ENCODE data around the gene UBFD1.
"Not testable (repeated sequence)": the region's sequence is repeated elsewhere in the genome, so short reads cannot be mapped to it uniquely, and the experiment has no call there.

The UBFD1 gene

DNA sequence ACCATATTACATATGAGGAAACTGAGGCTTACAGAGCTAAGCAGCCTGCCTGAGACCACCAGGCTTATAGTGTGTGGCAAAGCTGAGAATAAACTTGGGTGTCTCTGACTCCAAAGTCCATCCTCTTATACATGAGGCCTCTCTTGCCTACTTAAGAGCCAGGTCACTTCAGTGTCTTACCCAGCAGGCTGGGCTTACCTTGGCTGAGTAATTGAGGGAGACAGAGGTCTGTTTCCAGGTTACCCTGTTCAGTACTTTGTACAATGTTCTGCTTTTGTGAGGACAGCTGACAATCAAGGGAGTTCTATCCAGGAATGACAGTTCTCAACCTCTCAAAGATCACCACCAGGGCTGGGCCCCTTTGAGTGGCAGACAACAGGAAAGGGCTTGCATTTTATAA is 24.2 kb downstream of the UBFD1 start:
- peaks cover 56% of the 10 kb centered on the region for H3K36me3 ChIP-seq (ENCODE audit: insufficient read depth, low read length)
- no peaks in the 10 kb centered on the region for H3K27me3 ChIP-seq (ENCODE audit: insufficient read depth, low read length)
- H3K4me2 ChIP-seq (ENCODE audit: low read length), result no peak overlapping the region
- H4K20me1 ChIP-seq (ENCODE audit: insufficient read depth, low read length), result no peaks in the 10 kb centered on the region
- no peak overlapping the region for H3K27ac ChIP-seq (ENCODE audit: low read depth, low read length, poor library complexity, severe bottlenecking)
- no peak overlapping the region for H3K4me3 ChIP-seq (ENCODE audit: low read depth, low read length, poor library complexity, severe bottlenecking)
- no peak overlapping the region for H2AFZ ChIP-seq (ENCODE audit: low read length)
- H3K9me3 ChIP-seq (ENCODE audit: low read length), result no peaks in the 10 kb centered on the region
- H3K9me2 ChIP-seq (ENCODE audit: low read depth, low read length), result no peaks in the 10 kb centered on the region
- TF ChIP-seq EZH2 (IDR thresholded peaks at IDR 0.05; ENCODE audit: borderline replicate concordance, low read length), result no peak
- TF ChIP-seq, protein P1, sequence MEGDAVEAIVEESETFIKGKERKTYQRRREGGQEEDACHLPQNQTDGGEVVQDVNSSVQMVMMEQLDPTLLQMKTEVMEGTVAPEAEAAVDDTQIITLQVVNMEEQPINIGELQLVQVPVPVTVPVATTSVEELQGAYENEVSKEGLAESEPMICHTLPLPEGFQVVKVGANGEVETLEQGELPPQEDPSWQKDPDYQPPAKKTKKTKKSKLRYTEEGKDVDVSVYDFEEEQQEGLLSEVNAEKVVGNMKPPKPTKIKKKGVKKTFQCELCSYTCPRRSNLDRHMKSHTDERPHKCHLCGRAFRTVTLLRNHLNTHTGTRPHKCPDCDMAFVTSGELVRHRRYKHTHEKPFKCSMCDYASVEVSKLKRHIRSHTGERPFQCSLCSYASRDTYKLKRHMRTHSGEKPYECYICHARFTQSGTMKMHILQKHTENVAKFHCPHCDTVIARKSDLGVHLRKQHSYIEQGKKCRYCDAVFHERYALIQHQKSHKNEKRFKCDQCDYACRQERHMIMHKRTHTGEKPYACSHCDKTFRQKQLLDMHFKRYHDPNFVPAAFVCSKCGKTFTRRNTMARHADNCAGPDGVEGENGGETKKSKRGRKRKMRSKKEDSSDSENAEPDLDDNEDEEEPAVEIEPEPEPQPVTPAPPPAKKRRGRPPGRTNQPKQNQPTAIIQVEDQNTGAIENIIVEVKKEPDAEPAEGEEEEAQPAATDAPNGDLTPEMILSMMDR (IDR thresholded peaks at IDR 0.05; ENCODE audit: low read length), result no peak
- no peak overlapping the region for H3K9ac ChIP-seq (ENCODE audit: low read length)
- no peaks in the 10 kb centered on the region for H3K4me1 ChIP-seq (ENCODE audit: insufficient read depth, low read length, severe bottlenecking)
- no peaks in the 10 kb centered on the region for H3F3A ChIP-seq (ENCODE audit: insufficient read depth, low read length)
- H3K79me2 ChIP-seq (ENCODE audit: insufficient read depth, low read length), result no peaks in the 10 kb centered on the region

DNA sequence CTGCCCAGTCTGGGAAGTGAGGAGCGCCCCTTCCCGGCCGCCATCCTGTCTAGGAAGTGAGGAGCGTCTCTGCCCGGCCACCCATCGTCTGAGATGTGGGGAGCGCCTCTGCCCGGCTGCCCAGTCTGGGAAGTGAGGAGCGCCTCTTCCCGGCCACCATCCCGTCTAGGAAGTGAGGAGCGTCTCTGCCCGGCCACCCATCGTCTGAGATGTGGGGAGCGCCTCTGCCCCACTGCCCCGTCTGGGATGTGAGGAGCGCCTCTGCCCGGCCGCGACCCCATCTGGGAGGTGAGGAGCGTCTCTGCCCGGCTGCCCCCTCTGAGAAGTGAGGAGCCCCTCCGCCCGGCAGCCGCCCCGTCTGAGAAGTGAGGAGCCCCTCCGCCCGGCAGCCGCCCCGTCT is 25.7 kb downstream of the UBFD1 start:
- H3K4me3 ChIP-seq (ENCODE audit: low read depth, low read length, poor library complexity, severe bottlenecking); H3K9me3 ChIP-seq (ENCODE audit: low read length); H3K27me3 ChIP-seq (ENCODE audit: insufficient read depth, low read length); H3K4me1 ChIP-seq (ENCODE audit: insufficient read depth, low read length, severe bottlenecking); H3K9ac ChIP-seq (ENCODE audit: low read length); H2AFZ ChIP-seq (ENCODE audit: low read length); H3K79me2 ChIP-seq (ENCODE audit: insufficient read depth, low read length); H3K27ac ChIP-seq (ENCODE audit: low read depth, low read length, poor library complexity, severe bottlenecking); H3K4me2 ChIP-seq (ENCODE audit: low read length); H3F3A ChIP-seq (ENCODE audit: insufficient read depth, low read length); H3K9me2 ChIP-seq (ENCODE audit: low read depth, low read length); H4K20me1 ChIP-seq (ENCODE audit: insufficient read depth, low read length): not testable (repeated sequence)
- H3K36me3 ChIP-seq (ENCODE audit: insufficient read depth, low read length), result peaks cover 71% of the 10 kb centered on the region

DNA sequence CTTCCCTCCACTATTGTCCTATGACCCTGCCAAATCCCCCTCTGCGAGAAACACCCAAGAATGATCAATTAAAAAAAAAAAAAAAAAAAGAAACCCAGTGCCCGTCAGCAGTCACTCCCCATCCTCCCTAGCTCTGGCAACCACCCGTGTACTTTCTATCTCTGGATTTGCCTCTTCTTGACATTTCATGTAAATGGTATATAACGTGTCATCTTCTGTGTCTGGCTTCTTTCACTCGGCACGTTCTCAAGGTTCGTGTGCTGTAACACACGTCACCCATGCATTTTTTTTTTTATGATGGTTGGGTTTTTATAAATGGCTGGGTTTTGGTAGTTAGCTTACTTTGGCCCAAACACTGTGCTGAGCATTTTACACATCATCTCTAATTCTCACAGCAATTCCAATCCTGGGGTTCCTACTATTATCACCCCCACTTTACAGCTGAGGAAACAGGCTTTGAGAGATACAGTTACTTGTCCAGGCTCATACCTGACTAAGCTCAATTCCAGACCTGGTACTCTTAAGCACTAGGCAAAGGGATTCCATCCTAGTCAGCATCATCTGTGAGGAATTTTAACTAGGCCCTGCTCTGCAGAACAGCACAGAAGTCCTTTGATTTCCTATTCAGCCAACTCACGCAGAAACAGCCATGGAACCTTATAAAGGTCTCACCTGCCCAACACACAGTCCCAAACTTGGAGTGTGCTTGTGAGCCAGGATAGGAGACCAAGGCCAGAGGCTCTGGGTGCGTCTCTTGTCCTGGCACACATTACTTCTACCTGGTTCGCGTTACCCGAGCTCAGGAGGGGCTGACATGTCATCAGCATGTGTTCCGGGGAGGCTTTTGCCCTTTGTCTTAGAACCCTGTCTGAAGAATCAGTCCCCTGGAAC is 26.9 kb downstream of the UBFD1 start:
- TF ChIP-seq, protein P1 (IDR thresholded peaks at IDR 0.05; ENCODE audit: low read length), result no peak
- TF ChIP-seq EZH2 (IDR thresholded peaks at IDR 0.05; ENCODE audit: borderline replicate concordance, low read length), result no peak
- H4K20me1 ChIP-seq (ENCODE audit: insufficient read depth, low read length), result no peaks in the 10 kb centered on the region

DNA sequence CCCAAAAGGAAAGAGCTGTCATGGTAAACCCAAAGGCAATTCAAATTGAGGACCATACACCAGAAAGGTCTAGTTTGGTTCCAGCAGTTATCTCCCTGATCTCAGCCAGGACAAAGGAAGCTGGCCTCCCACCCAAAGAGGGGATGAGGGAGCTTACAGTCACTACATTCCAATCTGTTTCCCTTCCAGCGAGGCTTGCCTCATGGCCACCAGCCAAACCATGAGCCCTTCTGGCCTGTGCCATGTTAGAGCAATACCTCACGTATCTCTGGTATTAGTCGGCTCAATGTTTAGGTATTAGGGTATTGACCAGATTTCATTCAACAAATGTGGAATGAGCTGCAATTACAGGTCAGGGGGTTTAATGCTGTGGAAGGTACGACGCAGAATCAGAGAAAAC is 30.2 kb downstream of the UBFD1 start:
- Histone ChIP-seq H3K4me2 (ENCODE audit: low read length) (no peak overlapping the region), H3K4me3 (ENCODE audit: low read depth, low read length, poor library complexity, severe bottlenecking) (no peak overlapping the region), H3K27ac (ENCODE audit: low read depth, low read length, poor library complexity, severe bottlenecking) (no peak overlapping the region), H3K9me3 (ENCODE audit: low read length) (no peaks in the 10 kb centered on the region), H3K79me2 (ENCODE audit: insufficient read depth, low read length) (peaks cover 20% of the 10 kb centered on the region), H2AFZ (ENCODE audit: low read length) (no peak overlapping the region), H3K9ac (ENCODE audit: low read length) (no peak overlapping the region), H3K27me3 (ENCODE audit: insufficient read depth, low read length) (no peaks in the 10 kb centered on the region), H4K20me1 (ENCODE audit: insufficient read depth, low read length) (no peaks in the 10 kb centered on the region), H3K36me3 (ENCODE audit: insufficient read depth, low read length) (peaks cover 82% of the 10 kb centered on the region), H3K9me2 (ENCODE audit: low read depth, low read length) (no peaks in the 10 kb centered on the region), H3F3A (ENCODE audit: insufficient read depth, low read length) (no peaks in the 10 kb centered on the region), H3K4me1 (ENCODE audit: insufficient read depth, low read length, severe bottlenecking) (no peaks in the 10 kb centered on the region)
- TF ChIP-seq, protein P1 (IDR thresholded peaks at IDR 0.05; ENCODE audit: low read length), result no peak
- no peak for TF ChIP-seq EZH2 (IDR thresholded peaks at IDR 0.05; ENCODE audit: borderline replicate concordance, low read length)

More for the DNA sequence above, 26.9 kb downstream of the UBFD1 start:
- no peaks in the 10 kb centered on the region for H3K27me3 ChIP-seq (ENCODE audit: insufficient read depth, low read length)
- H3K27ac ChIP-seq (ENCODE audit: low read depth, low read length, poor library complexity, severe bottlenecking), result no peak overlapping the region
- H3K79me2 ChIP-seq (ENCODE audit: insufficient read depth, low read length), result 0 out of 2 replicates have a peak, but pooled peaks cover 4% of the 10 kb centered on the region
- H3K9me2 ChIP-seq (ENCODE audit: low read depth, low read length), result no peaks in the 10 kb centered on the region
- no peak overlapping the region for H2AFZ ChIP-seq (ENCODE audit: low read length)
- H3K4me3 ChIP-seq (ENCODE audit: low read depth, low read length, poor library complexity, severe bottlenecking), result no peak overlapping the region
- no peaks in the 10 kb centered on the region for H3K9me3 ChIP-seq (ENCODE audit: low read length)
- no peaks in the 10 kb centered on the region for H3F3A ChIP-seq (ENCODE audit: insufficient read depth, low read length)
- no peaks in the 10 kb centered on the region for H3K4me1 ChIP-seq (ENCODE audit: insufficient read depth, low read length, severe bottlenecking)
- peaks cover 79% of the 10 kb centered on the region for H3K36me3 ChIP-seq (ENCODE audit: insufficient read depth, low read length)
- no peak overlapping the region for H3K9ac ChIP-seq (ENCODE audit: low read length)
- H3K4me2 ChIP-seq (ENCODE audit: low read length), result no peak overlapping the region

Data from OCI-LY1 (cell line).